Measurements from ENCODE around the gene DLX1.

DNA sequence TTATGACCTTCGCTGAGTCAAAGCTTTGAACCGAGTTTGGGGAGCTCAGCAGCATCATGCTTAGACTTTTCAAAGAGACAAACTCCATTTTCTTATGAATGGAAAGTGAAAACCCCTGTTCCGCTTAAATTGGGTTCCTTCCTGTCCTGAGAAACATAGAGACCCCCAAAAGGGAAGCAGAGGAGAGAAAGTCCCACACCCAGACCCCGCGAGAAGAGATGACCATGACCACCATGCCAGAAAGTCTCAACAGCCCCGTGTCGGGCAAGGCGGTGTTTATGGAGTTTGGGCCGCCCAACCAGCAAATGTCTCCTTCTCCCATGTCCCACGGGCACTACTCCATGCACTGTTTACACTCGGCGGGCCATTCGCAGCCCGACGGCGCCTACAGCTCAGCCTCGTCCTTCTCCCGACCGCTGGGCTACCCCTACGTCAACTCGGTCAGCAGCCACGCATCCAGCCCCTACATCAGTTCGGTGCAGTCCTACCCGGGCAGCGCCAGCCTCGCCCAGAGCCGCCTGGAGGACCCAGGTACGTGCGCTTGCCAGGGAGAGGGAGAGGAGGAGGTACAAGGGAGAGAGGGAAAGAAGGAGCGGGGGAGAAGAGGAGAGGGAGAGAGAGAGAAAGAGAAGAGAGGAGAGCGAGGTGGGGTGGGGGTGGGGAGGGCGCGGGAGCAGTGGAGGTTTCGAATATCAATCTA is at the start of gene DLX1:
- TF ChIP-seq, protein P1, sequence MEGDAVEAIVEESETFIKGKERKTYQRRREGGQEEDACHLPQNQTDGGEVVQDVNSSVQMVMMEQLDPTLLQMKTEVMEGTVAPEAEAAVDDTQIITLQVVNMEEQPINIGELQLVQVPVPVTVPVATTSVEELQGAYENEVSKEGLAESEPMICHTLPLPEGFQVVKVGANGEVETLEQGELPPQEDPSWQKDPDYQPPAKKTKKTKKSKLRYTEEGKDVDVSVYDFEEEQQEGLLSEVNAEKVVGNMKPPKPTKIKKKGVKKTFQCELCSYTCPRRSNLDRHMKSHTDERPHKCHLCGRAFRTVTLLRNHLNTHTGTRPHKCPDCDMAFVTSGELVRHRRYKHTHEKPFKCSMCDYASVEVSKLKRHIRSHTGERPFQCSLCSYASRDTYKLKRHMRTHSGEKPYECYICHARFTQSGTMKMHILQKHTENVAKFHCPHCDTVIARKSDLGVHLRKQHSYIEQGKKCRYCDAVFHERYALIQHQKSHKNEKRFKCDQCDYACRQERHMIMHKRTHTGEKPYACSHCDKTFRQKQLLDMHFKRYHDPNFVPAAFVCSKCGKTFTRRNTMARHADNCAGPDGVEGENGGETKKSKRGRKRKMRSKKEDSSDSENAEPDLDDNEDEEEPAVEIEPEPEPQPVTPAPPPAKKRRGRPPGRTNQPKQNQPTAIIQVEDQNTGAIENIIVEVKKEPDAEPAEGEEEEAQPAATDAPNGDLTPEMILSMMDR (IDR thresholded peaks at IDR 0.05) = no peak
- TF ChIP-seq POLR2A (IDR thresholded peaks at IDR 0.05) = no peak
